PC-3 (cell line): ENCODE measurements around the gene ACVRL1.

ENCODE experiments used
- CTCF ChIP-seq: fragments of 300-600 bp; sonication (generic); conservative IDR thresholded peaks from 2 replicates; pipeline ENCODE4 v1.5.1; 2017; ENCODE audit warnings: antibody characterized with exemption, low read depth, mild to moderate bottlenecking, low read length
- EZH2 ChIP-seq: fragments of 300-600 bp; sonication (generic); IDR thresholded peaks from one replicate; pipeline ENCODE4 v1.6.1; 2017; ENCODE audit warnings: antibody characterized with exemption, mild to moderate bottlenecking, low read length; ENCODE audit not compliant: unreplicated experiment
- EZH2phosphoT487 ChIP-seq: fragments of 300-600 bp; sonication (generic); IDR thresholded peaks from 2 replicates; pipeline ENCODE4 v1.6.1; 2018; ENCODE audit warnings: mild to moderate bottlenecking, antibody characterized with exemption, low read length, borderline replicate concordance

GRCh38 chr12:51937926-51938325 lies 30.6 kb downstream of the ACVRL1 start:
- TF ChIP-seq CTCF (no peak), EZH2 (no peak), EZH2phosphoT487 (no peak)
